Prostate gland (tissue), 2 donors: ENCODE results near the gene IRF9. TPM values are rescaled to one million over a fixed set of nuclear protein-coding genes. Genes with fewer than 3 reads are reported as not detected.

Experiments used
- DNase-seq: peaks from one replicate; pipeline ENCODE4 v3.0.0-alpha.2; 2019; ENCODE audit warnings: low spot score
- H3K27ac ChIP-seq, 2 donors: fragments of 200-600 bp; sonication (generic); 2 replicates each; pipeline ENCODE4 v1.5.1; 2017 to 2019
- H3K27me3 ChIP-seq: fragments of 200-600 bp; sonication (generic); replicated peaks from 2 replicates; pipeline ENCODE4 v1.5.1; 2019; ENCODE audit not compliant: insufficient read depth
- H3K36me3 ChIP-seq, 2 donors: fragments of 200-600 bp; sonication (generic); 1 replicate in 1 of 2; 2 replicates in 1 of 2; pipeline versions ENCODE4 v1.5.1 to v1.8.1; 2017 to 2019
- H3K4me1 ChIP-seq: fragments of 200-600 bp; sonication (generic); replicated peaks from 2 replicates; pipeline ENCODE4 v1.5.1; 2019
- H3K4me3 ChIP-seq, 2 donors: fragments of 200-600 bp; sonication (generic); 2 replicates each; pipeline ENCODE4 v1.5.1; 2017 to 2019
- H3K9me3 ChIP-seq: fragments of 200-600 bp; sonication (generic); 2 replicates; pipeline ENCODE4 v1.5.1; 2017
- CTCF ChIP-seq, 4 experiments: fragments of 200-600 bp in 2 of 4; fragments of 450-650 bp in 2 of 4; sonication (generic) in 2 of 4; IDR thresholded peaks; 1 replicate in 3 of 4; 2 replicates in 1 of 4; pipeline ENCODE4 v1.5.1; 2016 to 2019; ENCODE audit warnings: antibody characterized with exemption in 4 of 4, mild to moderate bottlenecking in 2 of 4, moderate library complexity in 2 of 4
- POLR2A ChIP-seq: fragments of 450-650 bp; IDR thresholded peaks from one replicate; pipeline ENCODE4 v1.6.1; 2016; ENCODE audit warnings: antibody characterized with exemption, mild to moderate bottlenecking
- POLR2AphosphoS5 ChIP-seq: sonication (generic); formaldehyde crosslinking; IDR thresholded peaks from one replicate; pipeline ENCODE4 v1.6.1; 2017; ENCODE audit warnings: antibody characterized with exemption
- WGBS: methylation state at CpG from one replicate; pipeline ENCODE4 v1.1.5; 2018; 5-methylcytosine and 5-hydroxymethylcytosine counted together
- intact Hi-C: fragments of 100-400 bp; cut with DNase I; formaldehyde crosslinking; loops from one replicate; pipeline ENCODE4 v1.14.2; 2022
- total RNA-seq, 2 donors: library from RNA; depleted of rRNA; stranded (reverse); fragments of >200 nt; gene quantifications; one replicate each; pipeline ENCODE4 v1.1.0, GENCODE V29; 2016

The IRF9 gene
- total RNA-seq, 2 donors from 2014 or later, result 61.5 to 82.9 TPM

- no peak overlapping the region for H3K27ac ChIP-seq
- no peaks in the 10 kb centered on the region for H3K4me1 ChIP-seq
- H3K36me3 ChIP-seq, result no peaks in the 10 kb centered on the region
- H3K9me3 ChIP-seq, result no peaks in the 10 kb centered on the region
- DNase-seq, result no peak
- WGBS, result 93% methylated on average over 7 of the region's 7 CpGs
- TF ChIP-seq CTCF (IDR thresholded peaks at IDR 0.05), result no peak
- no peak for TF ChIP-seq POLR2A
- TF ChIP-seq POLR2AphosphoS5, result no peak
- no peaks in the 10 kb centered on the region for H3K27me3 ChIP-seq
- no peak overlapping the region for H3K4me3 ChIP-seq
- intact Hi-C loops, result no loop called here
Measured at GRCh38 chr14:24204163-24205146, 43.4 kb downstream of the IRF9 start.

- intact Hi-C loops, result no loop called here
- Histone ChIP-seq H3K4me1 (no peaks in the 10 kb centered on the region), H3K4me3 (no peak overlapping the region), H3K9me3 (no peaks in the 10 kb centered on the region), H3K27me3 (no peaks in the 10 kb centered on the region), H3K36me3 (no peaks in the 10 kb centered on the region), H3K27ac (no peak overlapping the region)
- TF ChIP-seq POLR2AphosphoS5 (no peak), POLR2A (no peak), CTCF (IDR thresholded peaks at IDR 0.05) (no peak)
- no peak for DNase-seq
- 98% methylated on average over 11 of the region's 11 CpGs for WGBS
Measured at GRCh38 chr14:24206260-24207103, 45.4 kb downstream of the IRF9 start.

- Histone ChIP-seq H3K4me1 (no peaks in the 10 kb centered on the region), H3K27ac (no peak overlapping the region), H3K36me3 (no peaks in the 10 kb centered on the region), H3K4me3 (no peak overlapping the region), H3K9me3 (no peaks in the 10 kb centered on the region), H3K27me3 (no peaks in the 10 kb centered on the region)
- DNase-seq, result no peak
- intact Hi-C loops, result no loop called here
- WGBS, result 97% methylated on average over 5 of the region's 5 CpGs
- TF ChIP-seq CTCF (IDR thresholded peaks at IDR 0.05) (no peak), POLR2AphosphoS5 (no peak), POLR2A (no peak)
Measured at GRCh38 chr14:24207104-24207551, 46.1 kb downstream of the IRF9 start.

GRCh38 chr14:24207625-24208024 lies 46.6 kb downstream of the IRF9 start:
- TF ChIP-seq CTCF (IDR thresholded peaks at IDR 0.05), result no peak
- TF ChIP-seq POLR2A, result no peak
- TF ChIP-seq POLR2AphosphoS5, result no peak
- Histone ChIP-seq H3K9me3 (no peaks in the 10 kb centered on the region), H3K4me1 (no peaks in the 10 kb centered on the region), H3K27me3 (no peaks in the 10 kb centered on the region), H3K27ac (no peak overlapping the region), H3K36me3 (no peaks in the 10 kb centered on the region), H3K4me3 (no peak overlapping the region)
- 98% methylated on average over 2 of the region's 2 CpGs for WGBS
- intact Hi-C loops, result no loop called here
- no peak for DNase-seq
